PC-3 (cell line): ENCODE data around the gene ESR2. TPM values are rescaled to one million over a fixed set of nuclear protein-coding genes. Genes with fewer than 3 reads are reported as not detected.
A peak's percentile ranks its signal among the peaks of the same experiment; 100 is the strongest.

Source experiments
- ATAC-seq: fragments of 200-7000 bp; cut with Tn5 transposase; 2 replicates; pipeline ENCODE4 v1.9.1; 2020; ENCODE audit warnings: mild to moderate bottlenecking, moderate library complexity
- BruUV-seq: library from RNA; stranded (reverse); fragments of 400-500 nt; replicated peaks from 2 replicates; lab custom pipeline; 2021; lab: Mats Ljungman, UMichigan
- CTCF ChIA-PET: fragments of 300-600 bp; sonication (Branson Sonifier 250); formaldehyde crosslinking; loops from one replicate; lab custom pipeline; 2022; ENCODE audit warnings: antibody characterized with exemption; lab: Charles Lee
- POLR2A ChIA-PET: fragments of 300-600 bp; sonication (Branson Sonifier 250); formaldehyde crosslinking; loops from one replicate; lab custom pipeline; 2022; ENCODE audit warnings: antibody characterized with exemption; ENCODE audit not compliant: unreplicated experiment; lab: Charles Lee
- DNase-seq: peaks from one replicate; pipeline ENCODE4 v3.0.0-alpha.2; 2015
- H2AFZ ChIP-seq: fragments of 300-600 bp; sonication (generic); 2 replicates; pipeline ENCODE4 v1.6.0; 2016; ENCODE audit warnings: antibody characterized with exemption, low read length
- H3F3A ChIP-seq: fragments of 300-600 bp; sonication (generic); one replicate; pipeline ENCODE4 v1.6.0; 2017; ENCODE audit warnings: antibody characterized with exemption, low read length, control low read depth, mild to moderate bottlenecking; ENCODE audit not compliant: unreplicated experiment
- H3K27ac ChIP-seq: fragments of 300-600 bp; sonication (generic); 2 replicates; pipeline ENCODE4 v1.5.1; 2016; ENCODE audit warnings: mild to moderate bottlenecking, low read length
- H3K27me3 ChIP-seq: fragments of 300-600 bp; sonication (generic); 2 replicates; pipeline ENCODE4 v1.6.1; 2016; ENCODE audit warnings: low read length, mixed read lengths
- H3K36me3 ChIP-seq: fragments of 300-600 bp; sonication (generic); 2 replicates; pipeline ENCODE4 v1.6.1; 2016; ENCODE audit warnings: low read depth, mixed run types, low read length, mixed read lengths
- H3K4me1 ChIP-seq: fragments of 300-600 bp; sonication (generic); 2 replicates; pipeline ENCODE4 v1.5.1; 2016; ENCODE audit warnings: low read length; ENCODE audit not compliant: insufficient read depth
- H3K4me2 ChIP-seq: fragments of 300-600 bp; sonication (generic); 2 replicates; pipeline ENCODE4 v1.6.0; 2016; ENCODE audit warnings: low read length
- H3K4me3 ChIP-seq: fragments of 300-600 bp; sonication (generic); 2 replicates; pipeline ENCODE4 v1.5.1; 2016; ENCODE audit warnings: mild to moderate bottlenecking, low read length, mixed read lengths
- H3K79me2 ChIP-seq: fragments of 300-600 bp; sonication (generic); 2 replicates; pipeline ENCODE4 v1.6.1; 2017; ENCODE audit warnings: low read length, mixed read lengths
- H3K9ac ChIP-seq: fragments of 300-600 bp; sonication (generic); 2 replicates; pipeline ENCODE4 v1.6.0; 2016; ENCODE audit warnings: mild to moderate bottlenecking, low read length
- H3K9me2 ChIP-seq: fragments of 300-600 bp; sonication (generic); replicated peaks from 2 replicates; pipeline ENCODE4 v1.6.1; 2016; ENCODE audit warnings: mixed run types, low read length, mixed read lengths
- H3K9me3 ChIP-seq: fragments of 300-600 bp; sonication (generic); 2 replicates; pipeline ENCODE4 v1.6.1; 2016; ENCODE audit warnings: low read length, mixed read lengths
- H4K20me1 ChIP-seq: fragments of 300-600 bp; sonication (generic); 2 replicates; pipeline ENCODE4 v1.6.1; 2016; ENCODE audit warnings: low read length, mixed read lengths
- CTCF ChIP-seq: fragments of 300-600 bp; sonication (generic); conservative IDR thresholded peaks from 2 replicates; pipeline ENCODE4 v1.5.1; 2017; ENCODE audit warnings: antibody characterized with exemption, low read depth, mild to moderate bottlenecking, low read length
- EZH2 ChIP-seq: fragments of 300-600 bp; sonication (generic); IDR thresholded peaks from one replicate; pipeline ENCODE4 v1.6.1; 2017; ENCODE audit warnings: antibody characterized with exemption, mild to moderate bottlenecking, low read length; ENCODE audit not compliant: unreplicated experiment
- EZH2phosphoT487 ChIP-seq: fragments of 300-600 bp; sonication (generic); IDR thresholded peaks from 2 replicates; pipeline ENCODE4 v1.6.1; 2018; ENCODE audit warnings: mild to moderate bottlenecking, antibody characterized with exemption, low read length, borderline replicate concordance
- intact Hi-C: fragments of 100-400 bp; cut with micrococcal nuclease; formaldehyde crosslinking; loops from 2 replicates; pipeline ENCODE4 v1.9.0; 2023
- total RNA-seq: library from RNA; depleted of rRNA; stranded (reverse); fragments of >200 nt; gene quantifications from 2 replicates; pipeline ENCODE4 v1.2.3, GENCODE V29; 2014

The ESR2 gene
- total RNA-seq, 1 experiment from 2014 or later = 0.18 TPM

- Histone ChIP-seq H3K79me2 (no peaks in the 10 kb centered on the region), H3K9me3 (no peaks in the 10 kb centered on the region), H3K27ac (peak overlapping the region; percentile 37), H3K9ac (no peak overlapping the region), H3K27me3 (no peaks in the 10 kb centered on the region), H3K4me2 (0 out of 2 replicates have a peak overlapping the region, but pooled peaks have one; percentile 12), H3K36me3 (no peaks in the 10 kb centered on the region), H2AFZ (no peak overlapping the region), H4K20me1 (no peaks in the 10 kb centered on the region), H3F3A (no peaks in the 10 kb centered on the region), H3K4me3 (no peak overlapping the region), H3K4me1 (peaks cover 25% of the 10 kb centered on the region), H3K9me2 (no peaks in the 10 kb centered on the region)
- intact Hi-C loops = no loop called here
- BruUV-seq = no TSS peak
- ChIA-PET CTCF (no interaction called here), POLR2A (no interaction called here)
- no peak for TF ChIP-seq EZH2phosphoT487
- TF ChIP-seq CTCF = no peak
- no peak for TF ChIP-seq EZH2
- DNase-seq (peak; percentile 35), ATAC-seq (peak; percentile 23)
These were observed 234.5 kb downstream of the ESR2 start for GRCh38 chr14:64059454-64060198.

GRCh38 chr14:64053694-64054669 is 240.2 kb downstream of the ESR2 start:
- TF ChIP-seq EZH2phosphoT487 (no peak), EZH2 (no peak), CTCF (no peak)
- peak; percentile 11 for DNase-seq
- ChIA-PET POLR2A (no interaction called here), CTCF (interaction anchor here (0.6 kb wide), 2 partner anchors 66 to 880 kb away, joined by 3 read pairs; no protein-coding TSS in a partner anchor)
- no TSS peak for BruUV-seq
- intact Hi-C loops = no loop called here
- Histone ChIP-seq H3K9me2 (no peaks in the 10 kb centered on the region), H3K4me1 (no peaks in the 10 kb centered on the region), H2AFZ (no peak overlapping the region), H3F3A (no peaks in the 10 kb centered on the region), H3K79me2 (no peaks in the 10 kb centered on the region), H3K9me3 (no peaks in the 10 kb centered on the region), H3K4me2 (no peak overlapping the region), H3K36me3 (no peaks in the 10 kb centered on the region), H3K9ac (no peak overlapping the region), H3K27ac (no peak overlapping the region), H3K4me3 (no peak overlapping the region), H3K27me3 (no peaks in the 10 kb centered on the region), H4K20me1 (no peaks in the 10 kb centered on the region)
- peak; percentile 27; the same call in 1 of the 2 replicates for ATAC-seq
